ENCODE results near the gene ATP6V1G2. TPM values are rescaled to one million over a fixed set of nuclear protein-coding genes. Genes with fewer than 3 reads are reported as not detected.

The ATP6V1G2 gene
- total and polyA plus RNA-seq, 7 experiments from 2014 or later: 0.38 to 7.5 (median 2.8) TPM

- intact Hi-C loops (cut with micrococcal nuclease): loop anchor here (1.0 to 10.0 kb wide), 14 partner anchors 45 to 653 kb away; partner anchors contain the start of genes ABHD16A (in 2 of the 2), BAG6 (in 2 of the 2), PRRC2A (in 2 of the 2) and GPSM3 (in 1 of the 2)
- H3K36me3 Mint-ChIP-seq: peaks cover 22 to 31% (median 25%) of the 10 kb centered on the region in 5 donors
- peak; percentile 80 to 97 (median 94) for DNase-seq
- Histone ChIP-seq H3K4me3 (ENCODE audit: low read length) (peak within 1 kb of the TSS; percentile 77), H3K27ac (ENCODE audit: low read depth, low read length) (peak within 1 kb of the TSS; percentile 97), H3K4me1 (ENCODE audit: control insufficient read depth in 2 of 2, insufficient read depth in 2 of 2, low read length in 2 of 2) (peaks cover 34 to 45% of the 10 kb centered on the region in 2 donors), H3K9me3 (ENCODE audit: control insufficient read depth in 2 of 3, low read length in 3 of 3) (no peaks in the 10 kb centered on the region), H3K27me3 (ENCODE audit: control insufficient read depth in 2 of 2, insufficient read depth in 2 of 2, low read length in 2 of 2) (no peaks in the 10 kb centered on the region), H3K36me3 (ENCODE audit: control insufficient read depth in 2 of 3, insufficient read depth in 3 of 3, low read length in 3 of 3) (peaks cover 4 to 33% (median 23%) of the 10 kb centered on the region in 3 experiments)
- peaks cover 0 to 7% (median 0%) of the 10 kb centered on the region in 11 donors for H3K9me3 Mint-ChIP-seq
- ChIA-PET CTCF (interaction anchor here (0.8 to 3.3 kb wide), 12 partner anchors 9 to 1781 kb away, joined by 3 to 33 read pairs (median 5); partner anchors contain the start of genes NCR3 and NEU1), POLR2A (interaction anchor here (0.6 to 53.8 kb wide), 37 partner anchors 9 to 1430 kb away, joined by 3 to 3078 read pairs (median 4); partner anchors contain the start of genes AIF1, BAG6, C6orf47 and CSNK2B)
- no peaks in the 10 kb centered on the region for H3K27me3 Mint-ChIP-seq
- peak; percentile 83 for ATAC-seq
- H3K27ac Mint-ChIP-seq: peak within 1 kb of the TSS; percentile 90 to 100 (median 100)
- H3K4me1 Mint-ChIP-seq: peaks cover 34 to 65% (median 55%) of the 10 kb centered on the region in 7 donors
- peak within 1 kb of the TSS; percentile 84 to 99 (median 98) for H3K4me3 Mint-ChIP-seq
Observed at GRCh38 chr6:31541658-31542521, 4.5 kb downstream of the ATP6V1G2 start, which contains the start of gene DDX39B. Gene DDX39B (minus strand): TSS chr6:31542003. CDS start chr6:31540532, 1,471 bp downstream.

GRCh38 chr6:31541059-31541657 lies 5.2 kb downstream of the ATP6V1G2 start:
- H3K4me1 Mint-ChIP-seq: peaks cover 31 to 66% (median 54%) of the 10 kb centered on the region in 7 donors
- peaks cover 0 to 7% (median 0%) of the 10 kb centered on the region in 11 donors for H3K9me3 Mint-ChIP-seq
- H3K36me3 Mint-ChIP-seq: peaks cover 25 to 35% (median 28%) of the 10 kb centered on the region in 5 donors
- DNase-seq (peak; percentile 35 to 85 (median 76)), ATAC-seq (peak; percentile 56)
- intact Hi-C loops (cut with micrococcal nuclease): loop anchor here (1.0 to 10.0 kb wide), 9 partner anchors 47 to 654 kb away; partner anchors contain the start of genes BAG6 (in 2 of the 2), ABHD16A (in 1 of the 2), HLA-C (in 1 of the 2) and LY6G6F (in 1 of the 2)
- peak overlapping the region; percentile 97 for H3K27ac ChIP-seq (ENCODE audit: low read depth, low read length)
- H3K9me3 ChIP-seq (ENCODE audit: control insufficient read depth in 2 of 3, low read length in 3 of 3): no peaks in the 10 kb centered on the region
- ChIA-PET CTCF (interaction anchor here (0.6 to 3.3 kb wide), 13 partner anchors 10 to 1782 kb away, joined by 3 to 33 read pairs (median 4); partner anchors contain the start of genes NCR3 and NEU1), POLR2A (interaction anchor here (0.5 to 53.8 kb wide), 38 partner anchors 9 to 1431 kb away, joined by 3 to 3078 read pairs (median 4); partner anchors contain the start of genes AIF1, BAG6, C6orf47 and CSNK2B)
- peak overlapping the region; percentile 77 for H3K4me3 ChIP-seq (ENCODE audit: low read length)
- peaks cover 4 to 40% (median 28%) of the 10 kb centered on the region in 3 experiments for H3K36me3 ChIP-seq (ENCODE audit: control insufficient read depth in 2 of 3, insufficient read depth in 3 of 3, low read length in 3 of 3)
- peak overlapping the region; percentile 90 to 100 (median 100) for H3K27ac Mint-ChIP-seq
- H3K4me1 ChIP-seq (ENCODE audit: control insufficient read depth in 2 of 2, insufficient read depth in 2 of 2, low read length in 2 of 2): peaks cover 29 to 38% of the 10 kb centered on the region in 2 donors
- H3K4me3 Mint-ChIP-seq: peak overlapping the region; percentile 84 to 99 (median 98)
- H3K27me3 ChIP-seq (ENCODE audit: control insufficient read depth in 2 of 2, insufficient read depth in 2 of 2, low read length in 2 of 2): no peaks in the 10 kb centered on the region
- H3K27me3 Mint-ChIP-seq: no peaks in the 10 kb centered on the region

- H3K27ac Mint-ChIP-seq: peak overlapping the region; percentile 81 to 100 (median 100)
- POLR2A ChIA-PET: interaction anchor here (0.5 to 53.8 kb wide), 21 partner anchors 8 to 1431 kb away, joined by 3 to 3078 read pairs (median 4); partner anchors contain the start of genes AIF1, BAG6, C6orf47 and CSNK2B
Observed at GRCh38 chr6:31540640-31541039, 5.8 kb downstream of the ATP6V1G2 start.

GRCh38 chr6:31538805-31539400 lies 7.5 kb downstream of the ATP6V1G2 start:
- peaks cover 22 to 63% (median 47%) of the 10 kb centered on the region in 3 experiments for H3K36me3 ChIP-seq (ENCODE audit: control insufficient read depth in 2 of 3, insufficient read depth in 3 of 3, low read length in 3 of 3)
- intact Hi-C loops (cut with micrococcal nuclease): no loop called here
- H3K27ac ChIP-seq (ENCODE audit: low read depth, low read length): peak overlapping the region; percentile 97
- H3K4me3 Mint-ChIP-seq: peak overlapping the region; percentile 73 to 99 (median 98)
- peaks cover 32 to 48% (median 42%) of the 10 kb centered on the region in 5 donors for H3K36me3 Mint-ChIP-seq
- ChIA-PET CTCF (interaction anchor here (0.5 to 1.4 kb wide), 3 partner anchors 41 to 60 kb away, joined by 3 read pairs; no protein-coding TSS in a partner anchor), POLR2A (interaction anchor here (0.6 to 53.8 kb wide), 6 partner anchors 10 to 207 kb away, joined by 4 to 3078 read pairs (median 7); partner anchors contain the start of genes AIF1, LST1, LTA and LTB)
- H3K27ac Mint-ChIP-seq: peak overlapping the region; percentile 52 to 100 (median 99)
- no peaks in the 10 kb centered on the region for H3K27me3 ChIP-seq (ENCODE audit: control insufficient read depth in 2 of 2, insufficient read depth in 2 of 2, low read length in 2 of 2)
- ATAC-seq (no peak), DNase-seq (no peak)
- H3K4me1 Mint-ChIP-seq: peaks cover 39 to 73% (median 61%) of the 10 kb centered on the region in 7 donors
- peaks cover 0 to 7% (median 0%) of the 10 kb centered on the region in 11 donors for H3K9me3 Mint-ChIP-seq
- no peaks in the 10 kb centered on the region for H3K27me3 Mint-ChIP-seq
- H3K9me3 ChIP-seq (ENCODE audit: control insufficient read depth in 2 of 3, low read length in 3 of 3): no peaks in the 10 kb centered on the region
- H3K4me3 ChIP-seq (ENCODE audit: low read length): peak overlapping the region; percentile 77
- peaks cover 29 to 38% of the 10 kb centered on the region in 2 donors for H3K4me1 ChIP-seq (ENCODE audit: control insufficient read depth in 2 of 2, insufficient read depth in 2 of 2, low read length in 2 of 2)

More at GRCh38 chr6:31540640-31541039, 5.8 kb downstream of the ATP6V1G2 start:
- peaks cover 0 to 7% (median 0%) of the 10 kb centered on the region in 11 donors for H3K9me3 Mint-ChIP-seq
- DNase-seq: no peak
- Histone ChIP-seq H3K27me3 (ENCODE audit: control insufficient read depth in 2 of 2, insufficient read depth in 2 of 2, low read length in 2 of 2) (no peaks in the 10 kb centered on the region), H3K4me1 (ENCODE audit: control insufficient read depth in 2 of 2, insufficient read depth in 2 of 2, low read length in 2 of 2) (peaks cover 29 to 38% of the 10 kb centered on the region in 2 donors), H3K4me3 (ENCODE audit: low read length) (peak overlapping the region; percentile 77), H3K36me3 (ENCODE audit: control insufficient read depth in 2 of 3, insufficient read depth in 3 of 3, low read length in 3 of 3) (peaks cover 5 to 45% (median 33%) of the 10 kb centered on the region in 3 experiments), H3K9me3 (ENCODE audit: control insufficient read depth in 2 of 3, low read length in 3 of 3) (no peaks in the 10 kb centered on the region), H3K27ac (ENCODE audit: low read depth, low read length) (peak overlapping the region; percentile 97)
- H3K4me1 Mint-ChIP-seq: peaks cover 36 to 70% (median 56%) of the 10 kb centered on the region in 7 donors
- ATAC-seq: no peak
- H3K4me3 Mint-ChIP-seq: peak overlapping the region; percentile 84 to 99 (median 98)
- peaks cover 29 to 40% (median 33%) of the 10 kb centered on the region in 5 donors for H3K36me3 Mint-ChIP-seq
- intact Hi-C loops (cut with micrococcal nuclease): loop anchor here (1.0 to 10.0 kb wide), 9 partner anchors 46 to 655 kb away; partner anchors contain the start of genes BAG6 (in 2 of the 2), ABHD16A (in 1 of the 2), HLA-C (in 1 of the 2) and LY6G6F (in 1 of the 2)
- CTCF ChIA-PET: interaction anchor here (0.6 to 3.3 kb wide), 6 partner anchors 10 to 57 kb away, joined by 3 to 33 read pairs (median 8); no protein-coding TSS in a partner anchor
- no peaks in the 10 kb centered on the region for H3K27me3 Mint-ChIP-seq

- Histone ChIP-seq H3K4me3 (ENCODE audit: low read length) (no peak overlapping the region), H3K36me3 (ENCODE audit: control insufficient read depth in 2 of 3, insufficient read depth in 3 of 3, low read length in 3 of 3) (peaks cover 43 to 93% (median 64%) of the 10 kb centered on the region in 3 experiments), H3K27me3 (ENCODE audit: control insufficient read depth in 2 of 2, insufficient read depth in 2 of 2, low read length in 2 of 2) (no peaks in the 10 kb centered on the region), H3K27ac (ENCODE audit: low read depth, low read length) (no peak overlapping the region), H3K4me1 (ENCODE audit: control insufficient read depth in 2 of 2, insufficient read depth in 2 of 2, low read length in 2 of 2) (peaks cover 20 to 25% of the 10 kb centered on the region in 2 donors), H3K9me3 (ENCODE audit: control insufficient read depth in 2 of 3, low read length in 3 of 3) (no peaks in the 10 kb centered on the region)
- POLR2A ChIA-PET: interaction anchor here (0.6 kb wide), 1 partner anchor 40 kb away, joined by 3 read pairs; no protein-coding TSS in a partner anchor
- intact Hi-C loops (cut with micrococcal nuclease): no loop called here
- Mint-ChIP-seq H3K9me3 (no peaks in the 10 kb centered on the region), H3K27ac (peak overlapping the region in 6 of 9 donors; percentile 6 to 57 (median 40)), H3K36me3 (peaks cover 27 to 62% (median 43%) of the 10 kb centered on the region in 5 donors), H3K27me3 (no peaks in the 10 kb centered on the region), H3K4me1 (peaks cover 43 to 70% (median 57%) of the 10 kb centered on the region in 7 donors), H3K4me3 (no peak overlapping the region)
- CTCF ChIA-PET: interaction anchor here (0.7 kb wide), 1 partner anchor 10 kb away, joined by 3 read pairs; no protein-coding TSS in a partner anchor
- ATAC-seq (no peak), DNase-seq (no peak)
Observed at GRCh38 chr6:31535538-31536324, 10.7 kb downstream of the ATP6V1G2 start.

Measured in naive thymus-derived CD4-positive, alpha-beta T cell (primary cell).